ENCODE data around the gene TUT1.
"Not testable (repeated sequence)": the region's sequence is repeated elsewhere in the genome, so short reads cannot be mapped to it uniquely, and the experiment has no call there.

The TUT1 gene

GRCh38 chr11:62569611-62570010, 21.7 kb downstream of the TUT1 start:
- H3K27ac ChIP-seq (ENCODE audit: low read depth, low read length): no peak overlapping the region
- DNase-seq: no peak
- H2BK5ac ChIP-seq (ENCODE audit: low read length): no peak overlapping the region
- H3K4ac ChIP-seq (ENCODE audit: low read depth, low read length): no peak overlapping the region
- H3K4me2 ChIP-seq (ENCODE audit: low read length): no peak overlapping the region
- H3K23ac ChIP-seq (ENCODE audit: low read length): no peak overlapping the region
- no peak overlapping the region for H2BK120ac ChIP-seq (ENCODE audit: low read depth, low read length)
- no peak overlapping the region for H3K56ac ChIP-seq (ENCODE audit: low read length)
- H2AK5ac ChIP-seq (ENCODE audit: low read length): no peak overlapping the region
- peaks cover 3% of the 10 kb centered on the region for H3K4me1 ChIP-seq (ENCODE audit: control insufficient read depth, low read depth, low read length)
- H4K5ac ChIP-seq (ENCODE audit: low read length): no peak overlapping the region
- no peak overlapping the region for H3K9ac ChIP-seq (ENCODE audit: low read length)
- no peak overlapping the region for H3K18ac ChIP-seq (ENCODE audit: low read length)
- peaks cover 58% of the 10 kb centered on the region for H3K79me2 ChIP-seq (ENCODE audit: control insufficient read depth, insufficient read depth, low read length)
- H3K79me1 ChIP-seq (ENCODE audit: low read length): peaks cover 12% of the 10 kb centered on the region
- H3K27me3 ChIP-seq (ENCODE audit: insufficient read depth, low read length, poor library complexity): no peaks in the 10 kb centered on the region
- no peak overlapping the region for H4K8ac ChIP-seq (ENCODE audit: low read depth, low read length)
- H3K36me3 ChIP-seq (ENCODE audit: control insufficient read depth, insufficient read depth, low read length): peaks cover 31% of the 10 kb centered on the region
- no peak overlapping the region for H3K4me3 ChIP-seq (ENCODE audit: low read length)
- no CpG with 5 or more reads among the region's 1 CpG for WGBS (ENCODE audit: extremely low coverage, insufficient coverage, low lambda C conversion rate)
- H2BK15ac ChIP-seq (replicated peaks; ENCODE audit: low read depth): no peak overlapping the region

DNA sequence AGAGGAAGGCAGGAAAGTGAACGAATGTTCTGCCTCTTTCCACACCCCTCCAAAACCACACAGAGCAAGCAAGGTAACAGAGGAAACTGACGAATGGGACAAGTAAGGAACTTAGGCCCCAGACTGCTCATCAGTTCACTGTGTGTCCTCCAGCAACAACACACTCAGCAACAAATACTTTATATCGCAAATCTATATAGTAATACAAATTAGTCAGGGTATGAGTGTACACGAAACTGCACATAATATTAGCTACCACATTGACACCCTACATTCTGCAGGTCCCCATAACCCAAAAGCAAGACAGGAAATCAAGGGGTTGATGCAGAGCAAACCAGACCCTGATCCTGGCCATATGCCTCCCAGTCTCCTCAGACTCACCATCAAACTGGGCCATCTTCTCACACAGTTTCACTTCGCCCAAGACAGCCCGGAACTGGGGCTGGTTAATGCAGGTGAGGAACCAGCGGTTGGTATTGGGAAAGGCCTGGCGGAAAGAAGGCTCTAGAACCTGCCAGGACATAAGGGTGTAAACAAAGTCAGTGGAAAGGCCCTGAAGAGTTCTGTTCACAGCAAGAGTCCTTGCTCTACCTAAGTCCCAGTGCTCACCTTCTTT, 24.2 kb downstream of the TUT1 start:
- H2BK5ac ChIP-seq (ENCODE audit: low read length): no peak overlapping the region
- no peak overlapping the region for H2BK120ac ChIP-seq (ENCODE audit: low read depth, low read length)
- H3K27me3 ChIP-seq (ENCODE audit: insufficient read depth, low read length, poor library complexity): no peaks in the 10 kb centered on the region
- H2AK5ac ChIP-seq (ENCODE audit: low read length): no peak overlapping the region
- DNase-seq: no peak
- WGBS (ENCODE audit: extremely low coverage, insufficient coverage, low lambda C conversion rate): no CpG with 5 or more reads among the region's 8 CpGs
- no peak overlapping the region for H3K4me2 ChIP-seq (ENCODE audit: low read length)
- H3K23ac ChIP-seq (ENCODE audit: low read length): no peak overlapping the region
- no peak overlapping the region for H3K4ac ChIP-seq (ENCODE audit: low read depth, low read length)
- no peak overlapping the region for H4K5ac ChIP-seq (ENCODE audit: low read length)
- no peak overlapping the region for H3K4me3 ChIP-seq (ENCODE audit: low read length)
- peaks cover 14% of the 10 kb centered on the region for H3K79me1 ChIP-seq (ENCODE audit: low read length)
- no peak overlapping the region for H4K8ac ChIP-seq (ENCODE audit: low read depth, low read length)
- H3K36me3 ChIP-seq (ENCODE audit: control insufficient read depth, insufficient read depth, low read length): peaks cover 32% of the 10 kb centered on the region
- no peak overlapping the region for H3K56ac ChIP-seq (ENCODE audit: low read length)
- H3K4me1 ChIP-seq (ENCODE audit: control insufficient read depth, low read depth, low read length): peaks cover 3% of the 10 kb centered on the region
- no peak overlapping the region for H3K9ac ChIP-seq (ENCODE audit: low read length)
- no peak overlapping the region for H3K18ac ChIP-seq (ENCODE audit: low read length)
- no peak overlapping the region for H2BK15ac ChIP-seq (replicated peaks; ENCODE audit: low read depth)
- H3K79me2 ChIP-seq (ENCODE audit: control insufficient read depth, insufficient read depth, low read length): peaks cover 46% of the 10 kb centered on the region
- no peak overlapping the region for H3K27ac ChIP-seq (ENCODE audit: low read depth, low read length)

GRCh38 chr11:62566247-62566646, 25.1 kb downstream of the TUT1 start:
- H3K36me3 ChIP-seq (ENCODE audit: control insufficient read depth, insufficient read depth, low read length): peaks cover 28% of the 10 kb centered on the region
- DNase-seq: no peak

DNA sequence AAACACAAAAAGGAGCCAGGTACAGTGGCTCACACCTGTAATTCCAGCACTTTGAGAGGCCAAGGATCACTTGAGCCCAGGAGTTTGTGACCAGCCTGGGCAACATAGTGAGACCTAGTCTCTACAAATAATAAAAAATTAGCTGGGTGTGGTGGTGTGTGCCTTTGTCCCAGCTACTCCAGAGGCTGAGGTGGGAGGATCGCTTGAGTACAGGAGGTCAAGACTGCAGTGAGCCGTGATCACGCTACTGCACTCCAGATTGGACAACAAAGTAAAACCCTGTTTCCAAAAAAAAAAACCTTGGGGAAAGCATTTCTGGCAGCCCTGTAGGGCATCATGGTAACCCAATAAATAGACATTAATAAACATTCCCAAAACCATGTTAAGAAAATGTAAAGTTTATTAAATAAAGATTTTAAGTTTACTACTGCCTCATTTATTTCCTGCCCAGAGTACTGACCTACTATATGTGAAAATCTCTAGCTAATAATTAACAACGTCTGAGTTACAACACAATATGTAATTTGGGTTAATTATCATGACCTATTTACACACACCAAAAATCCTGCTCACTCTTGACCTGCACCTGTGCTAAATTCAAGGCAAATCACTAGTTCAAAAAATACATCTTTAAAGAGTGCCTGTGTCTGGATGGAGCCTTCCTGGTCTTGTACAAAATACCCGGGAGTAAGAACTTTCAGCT, 26.1 kb downstream of the TUT1 start:
- Histone ChIP-seq H2BK15ac (replicated peaks; ENCODE audit: low read depth) (no peak overlapping the region), H3K23ac (ENCODE audit: low read length) (no peak overlapping the region), H3K56ac (ENCODE audit: low read length) (no peak overlapping the region), H2AK5ac (ENCODE audit: low read length) (no peak overlapping the region), H3K4me2 (ENCODE audit: low read length) (no peak overlapping the region), H3K4ac (ENCODE audit: low read depth, low read length) (no peak overlapping the region), H2BK120ac (ENCODE audit: low read depth, low read length) (no peak overlapping the region), H3K36me3 (ENCODE audit: control insufficient read depth, insufficient read depth, low read length) (peaks cover 22% of the 10 kb centered on the region), H3K18ac (ENCODE audit: low read length) (no peak overlapping the region), H4K5ac (ENCODE audit: low read length) (no peak overlapping the region), H2BK5ac (ENCODE audit: low read length) (no peak overlapping the region), H3K9ac (ENCODE audit: low read length) (no peak overlapping the region), H3K27me3 (ENCODE audit: insufficient read depth, low read length, poor library complexity) (no peaks in the 10 kb centered on the region), H4K8ac (ENCODE audit: low read depth, low read length) (no peak overlapping the region), H3K4me3 (ENCODE audit: low read length) (no peak overlapping the region), H3K79me1 (ENCODE audit: low read length) (peaks cover 6% of the 10 kb centered on the region), H3K79me2 (ENCODE audit: control insufficient read depth, insufficient read depth, low read length) (peaks cover 30% of the 10 kb centered on the region), H3K27ac (ENCODE audit: low read depth, low read length) (no peak overlapping the region), H3K4me1 (ENCODE audit: control insufficient read depth, low read depth, low read length) (peaks cover 2% of the 10 kb centered on the region)
- DNase-seq: no peak
- no CpG with 5 or more reads among the region's 5 CpGs for WGBS (ENCODE audit: extremely low coverage, insufficient coverage, low lambda C conversion rate)

More at GRCh38 chr11:62566247-62566646, 25.1 kb downstream of the TUT1 start:
- H3K79me1 ChIP-seq (ENCODE audit: low read length): peaks cover 9% of the 10 kb centered on the region
- H3K18ac ChIP-seq (ENCODE audit: low read length): no peak overlapping the region
- no peak overlapping the region for H3K23ac ChIP-seq (ENCODE audit: low read length)
- H3K4me2 ChIP-seq (ENCODE audit: low read length): no peak overlapping the region
- no peak overlapping the region for H3K27ac ChIP-seq (ENCODE audit: low read depth, low read length)
- H2BK120ac ChIP-seq (ENCODE audit: low read depth, low read length): no peak overlapping the region
- H4K5ac ChIP-seq (ENCODE audit: low read length): no peak overlapping the region
- no peaks in the 10 kb centered on the region for H3K4me1 ChIP-seq (ENCODE audit: control insufficient read depth, low read depth, low read length)
- H3K27me3 ChIP-seq (ENCODE audit: insufficient read depth, low read length, poor library complexity): no peaks in the 10 kb centered on the region
- no peak overlapping the region for H3K4me3 ChIP-seq (ENCODE audit: low read length)
- no peak overlapping the region for H3K9ac ChIP-seq (ENCODE audit: low read length)
- no peak overlapping the region for H2AK5ac ChIP-seq (ENCODE audit: low read length)
- no peak overlapping the region for H3K56ac ChIP-seq (ENCODE audit: low read length)
- no peak overlapping the region for H2BK5ac ChIP-seq (ENCODE audit: low read length)
- no peak overlapping the region for H2BK15ac ChIP-seq (replicated peaks; ENCODE audit: low read depth)
- peaks cover 37% of the 10 kb centered on the region for H3K79me2 ChIP-seq (ENCODE audit: control insufficient read depth, insufficient read depth, low read length)
- no CpG with 5 or more reads among the region's 8 CpGs for WGBS (ENCODE audit: extremely low coverage, insufficient coverage, low lambda C conversion rate)
- peak overlapping the region; percentile 56 for H4K8ac ChIP-seq (ENCODE audit: low read depth, low read length)
- no peak overlapping the region for H3K4ac ChIP-seq (ENCODE audit: low read depth, low read length)

- H2BK5ac ChIP-seq (ENCODE audit: low read length); H4K8ac ChIP-seq (ENCODE audit: low read depth, low read length); H3K27ac ChIP-seq (ENCODE audit: low read depth, low read length); H3K9ac ChIP-seq (ENCODE audit: low read length); H2BK120ac ChIP-seq (ENCODE audit: low read depth, low read length); H2BK15ac ChIP-seq (replicated peaks; ENCODE audit: low read depth); H4K5ac ChIP-seq (ENCODE audit: low read length); H3K23ac ChIP-seq (ENCODE audit: low read length); H2AK5ac ChIP-seq (ENCODE audit: low read length); H3K4me2 ChIP-seq (ENCODE audit: low read length); H3K27me3 ChIP-seq (ENCODE audit: insufficient read depth, low read length, poor library complexity); H3K4me3 ChIP-seq (ENCODE audit: low read length); H3K18ac ChIP-seq (ENCODE audit: low read length); H3K56ac ChIP-seq (ENCODE audit: low read length); H3K4ac ChIP-seq (ENCODE audit: low read depth, low read length): not testable (repeated sequence)
- Histone ChIP-seq H3K79me2 (ENCODE audit: control insufficient read depth, insufficient read depth, low read length) (peaks cover 20% of the 10 kb centered on the region), H3K4me1 (ENCODE audit: control insufficient read depth, low read depth, low read length) (peaks cover 11% of the 10 kb centered on the region), H3K36me3 (ENCODE audit: control insufficient read depth, insufficient read depth, low read length) (peaks cover 30% of the 10 kb centered on the region), H3K79me1 (ENCODE audit: low read length) (peaks cover 17% of the 10 kb centered on the region)
- WGBS (ENCODE audit: extremely low coverage, insufficient coverage, low lambda C conversion rate): no CpG with 5 or more reads among the region's 3 CpGs
- peak; percentile 86 for DNase-seq
Measured at GRCh38 chr11:62561677-62562230, 29.6 kb downstream of the TUT1 start.

Measured in mesendoderm (in vitro differentiated cells).